HG03571 (cell line): ENCODE results near the gene VTN.
A peak's percentile ranks its signal among the peaks of the same experiment; 100 is the strongest.

ENCODE experiments used
- ATAC-seq: cut with Tn5 transposase; IDR thresholded peaks from one replicate; pipeline ENCODE4 v1.9.1; 2021; ENCODE audit not compliant: unreplicated experiment

Gene VTN, protein sequence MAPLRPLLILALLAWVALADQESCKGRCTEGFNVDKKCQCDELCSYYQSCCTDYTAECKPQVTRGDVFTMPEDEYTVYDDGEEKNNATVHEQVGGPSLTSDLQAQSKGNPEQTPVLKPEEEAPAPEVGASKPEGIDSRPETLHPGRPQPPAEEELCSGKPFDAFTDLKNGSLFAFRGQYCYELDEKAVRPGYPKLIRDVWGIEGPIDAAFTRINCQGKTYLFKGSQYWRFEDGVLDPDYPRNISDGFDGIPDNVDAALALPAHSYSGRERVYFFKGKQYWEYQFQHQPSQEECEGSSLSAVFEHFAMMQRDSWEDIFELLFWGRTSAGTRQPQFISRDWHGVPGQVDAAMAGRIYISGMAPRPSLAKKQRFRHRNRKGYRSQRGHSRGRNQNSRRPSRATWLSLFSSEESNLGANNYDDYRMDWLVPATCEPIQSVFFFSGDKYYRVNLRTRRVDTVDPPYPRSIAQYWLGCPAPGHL

GRCh38 chr17:28370035-28370743 is at the start of gene VTN:
Gene VTN (minus strand): TSS chr17:28370307. CDS start chr17:28370203, 104 bp downstream.
- no peak for ATAC-seq

DNA sequence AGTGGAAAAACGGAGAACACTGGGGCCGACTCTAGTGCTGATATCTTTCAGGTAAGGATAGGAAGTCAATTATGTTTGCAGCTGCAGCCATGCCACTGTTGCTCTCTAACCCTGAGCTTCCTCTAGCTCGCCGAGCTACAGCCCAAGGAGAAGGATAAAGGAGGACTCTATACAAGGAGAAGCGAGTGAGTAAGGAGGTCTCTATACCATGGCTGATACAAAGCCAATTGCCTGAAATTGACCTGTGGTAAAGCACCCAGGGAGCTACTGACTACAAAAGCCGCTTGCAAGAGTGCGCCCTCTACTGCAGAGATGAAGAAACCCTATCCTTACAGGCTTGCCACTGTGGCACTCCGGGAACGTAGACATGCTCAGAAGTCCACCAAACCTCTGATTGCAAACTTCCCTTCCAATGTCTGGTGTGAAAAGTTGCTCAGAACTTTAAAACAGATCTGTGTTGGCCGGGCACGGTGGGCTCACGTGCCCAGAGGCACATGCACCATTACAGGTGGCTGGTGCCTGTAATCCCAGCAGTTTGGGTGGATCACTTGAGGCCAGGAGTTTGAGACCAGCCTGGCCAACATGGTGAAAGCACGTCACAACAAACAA is 46.7 kb upstream of the VTN start:
- no peak for ATAC-seq

DNA sequence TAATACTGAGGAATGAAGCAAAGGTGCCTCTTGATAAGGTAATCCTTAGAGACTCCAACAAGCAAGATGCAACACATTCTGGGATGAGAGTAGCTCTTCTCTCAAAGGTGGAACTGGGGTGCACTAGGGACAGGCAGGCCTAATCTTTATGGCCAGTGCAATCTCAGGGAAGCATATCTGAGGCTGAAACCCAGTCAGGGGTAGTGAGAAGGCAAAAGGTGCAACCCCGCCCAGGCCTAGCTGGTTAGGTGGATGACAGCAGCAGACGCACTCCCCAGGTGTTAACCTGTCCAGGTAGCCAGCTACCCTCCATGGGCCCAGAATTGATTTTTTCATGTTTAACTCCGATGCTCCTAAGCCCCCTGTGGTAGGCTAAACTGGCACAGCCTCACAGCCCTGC is 45.8 kb upstream of the VTN start:
- ATAC-seq = no peak

DNA sequence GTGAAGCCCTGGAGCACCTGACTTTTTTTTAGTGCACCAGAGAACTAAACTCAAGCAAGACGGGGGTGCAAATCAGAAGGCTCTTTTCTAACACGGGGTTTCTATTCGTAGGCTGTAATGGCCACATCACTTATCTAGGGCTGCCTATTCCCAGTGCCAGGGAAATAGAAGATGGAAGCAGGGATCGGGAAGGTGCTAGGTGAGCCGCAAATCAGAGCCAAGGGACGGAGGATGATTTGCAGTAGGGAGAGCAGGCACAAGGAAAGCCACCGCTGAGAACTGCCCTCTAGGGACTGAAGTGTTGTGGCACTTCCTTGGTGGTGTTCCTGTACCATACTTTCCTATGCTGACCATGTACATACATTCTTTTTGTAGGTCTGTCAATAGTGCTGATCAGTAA is 43.7 kb upstream of the VTN start:
- no peak for ATAC-seq

- no peak for ATAC-seq
These were observed 42.0 kb upstream of the VTN start for GRCh38 chr17:28412099-28412498.

DNA sequence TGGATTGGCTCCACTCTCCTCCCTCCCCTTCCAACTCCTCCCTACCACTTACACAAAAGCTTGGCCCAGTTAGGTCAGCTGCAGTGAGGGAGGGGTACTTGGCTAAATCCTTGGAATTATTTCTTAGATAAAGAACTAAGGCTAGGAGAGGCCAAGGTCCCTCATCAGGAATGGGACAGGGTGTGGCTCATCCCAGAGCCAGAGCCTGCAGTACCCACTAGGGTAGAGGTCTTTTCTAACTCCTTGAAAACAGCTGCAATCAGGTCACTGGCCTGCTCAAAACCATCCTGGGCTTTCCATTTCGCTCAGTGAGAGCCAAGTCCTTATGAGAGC is 37.8 kb upstream of the VTN start:
- no peak for ATAC-seq

DNA sequence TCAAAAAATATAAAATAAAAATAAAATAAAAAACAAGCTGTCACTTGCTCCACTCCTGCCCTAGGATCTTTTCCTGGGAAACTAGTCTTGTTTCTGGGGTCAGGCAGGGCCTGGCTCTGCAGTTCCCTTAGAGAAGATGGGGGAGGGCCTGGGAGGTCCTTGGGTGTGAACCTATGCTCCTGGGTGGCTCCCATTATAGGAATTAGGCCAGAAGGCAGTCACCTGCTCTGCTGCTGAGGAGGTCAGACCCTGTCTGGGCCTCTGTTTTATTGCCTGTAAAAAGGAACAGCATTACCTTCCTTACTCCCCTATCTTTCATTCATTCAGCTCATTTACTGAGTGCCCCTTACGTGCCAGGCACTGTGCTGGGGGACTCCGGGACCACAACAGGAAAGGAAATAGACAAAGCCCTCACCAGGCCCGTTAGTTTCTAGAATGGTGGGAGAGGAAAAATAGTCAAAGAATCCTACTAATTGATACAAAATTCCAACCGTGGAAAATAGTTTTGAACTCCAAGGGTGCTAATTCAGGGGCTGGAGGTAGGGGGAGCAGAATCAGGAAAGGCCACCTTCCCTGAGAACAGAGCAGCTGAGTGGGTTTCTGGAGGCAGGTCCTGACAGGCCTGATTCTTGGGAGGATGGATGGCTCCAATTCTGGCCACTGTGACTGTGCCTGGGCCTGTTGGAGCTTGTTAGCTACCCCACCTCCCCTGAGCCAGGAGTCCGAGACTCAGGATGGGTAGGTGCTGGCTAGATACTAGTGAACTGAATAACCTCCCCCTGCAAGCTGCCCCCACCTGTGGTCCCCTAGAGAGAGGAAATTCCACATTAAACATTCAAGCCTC is 37.2 kb upstream of the VTN start:
- ATAC-seq = no peak

GRCh38 chr17:28406473-28406814 is 36.3 kb upstream of the VTN start:
- no peak for ATAC-seq

DNA sequence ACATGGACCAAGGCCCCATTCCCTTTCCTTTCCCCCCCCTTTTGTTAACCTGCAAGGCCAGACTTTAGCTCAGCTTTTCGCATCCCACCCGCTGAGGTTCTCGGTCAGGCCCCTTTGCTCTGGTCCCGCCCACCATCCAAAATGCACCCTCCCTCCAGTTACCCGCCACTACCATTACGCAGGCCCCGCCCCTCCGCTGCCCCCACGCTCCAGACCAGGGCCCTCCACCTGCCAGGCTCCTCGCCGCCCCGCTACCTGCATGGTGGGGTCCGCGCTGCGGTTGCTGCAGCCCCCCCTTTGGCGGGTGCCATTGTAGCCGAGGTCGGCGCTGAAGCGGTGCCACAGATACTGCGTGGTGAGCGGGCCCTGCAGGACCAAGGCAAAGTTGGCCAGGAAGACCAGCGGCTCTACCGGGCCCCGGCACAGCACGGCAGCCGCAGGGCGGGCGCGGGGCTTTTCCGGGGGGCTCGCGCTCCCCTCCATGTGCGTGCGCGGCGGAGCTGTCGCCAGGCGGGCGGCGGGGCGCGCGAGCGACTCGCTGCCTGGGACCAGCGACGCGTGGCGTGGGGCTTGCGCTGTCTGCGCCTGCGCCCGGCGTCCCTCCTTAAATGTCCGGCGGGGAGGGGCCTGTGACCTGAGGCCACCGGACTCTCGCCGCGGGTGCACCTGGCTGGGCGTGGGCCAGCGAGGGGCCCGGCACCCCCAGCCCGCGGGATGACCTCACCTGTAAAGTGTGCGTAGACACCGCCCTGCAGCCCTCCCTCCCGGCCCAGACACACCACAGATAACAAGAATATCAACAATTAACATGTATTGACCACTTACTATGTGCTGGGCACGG is 35.7 kb upstream of the VTN start, which contains the start of gene SLC46A1:
Gene SLC46A1 (minus strand): TSS at position 581 of the 841 bp plus-strand sequence. CDS start 98 bp downstream, at position 483.
- ATAC-seq = peak; percentile 51

DNA sequence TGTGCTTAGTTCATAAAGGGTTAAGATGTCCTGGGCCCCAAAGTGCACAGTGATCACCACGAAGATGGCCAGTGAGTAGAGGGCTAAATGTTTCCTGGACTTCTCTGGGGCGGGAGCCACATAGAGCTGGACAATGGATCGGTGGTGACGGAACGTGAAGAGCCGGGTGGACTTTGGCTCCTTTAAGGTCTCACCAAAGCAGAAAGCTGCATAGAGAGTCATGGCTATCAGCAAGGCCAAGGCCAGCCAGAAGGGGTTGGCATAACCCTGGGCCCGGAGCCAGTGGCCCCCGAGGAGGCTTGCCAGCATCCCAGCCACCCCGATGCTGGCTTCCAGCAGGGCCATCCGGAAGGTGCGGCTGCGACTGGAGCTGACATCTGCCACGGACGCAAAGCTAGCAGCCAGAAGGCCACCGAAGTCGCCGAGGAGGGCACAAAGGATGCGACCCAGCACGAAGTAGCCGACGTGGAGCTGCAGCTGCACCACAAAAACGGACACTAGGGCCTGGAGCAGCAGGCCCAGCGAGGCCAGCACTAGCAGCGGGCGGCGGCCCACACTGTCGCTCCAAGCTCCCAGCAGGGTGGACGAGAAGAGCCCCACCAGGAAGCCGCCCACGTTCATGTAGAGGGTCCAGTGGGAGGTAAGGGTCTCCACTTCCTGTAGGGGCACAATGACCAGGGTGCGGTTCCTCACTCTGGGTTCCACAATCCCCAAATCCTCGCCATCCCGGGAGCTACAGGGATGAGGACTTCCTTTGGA is 34.9 kb upstream of the VTN start:
- no peak for ATAC-seq

DNA sequence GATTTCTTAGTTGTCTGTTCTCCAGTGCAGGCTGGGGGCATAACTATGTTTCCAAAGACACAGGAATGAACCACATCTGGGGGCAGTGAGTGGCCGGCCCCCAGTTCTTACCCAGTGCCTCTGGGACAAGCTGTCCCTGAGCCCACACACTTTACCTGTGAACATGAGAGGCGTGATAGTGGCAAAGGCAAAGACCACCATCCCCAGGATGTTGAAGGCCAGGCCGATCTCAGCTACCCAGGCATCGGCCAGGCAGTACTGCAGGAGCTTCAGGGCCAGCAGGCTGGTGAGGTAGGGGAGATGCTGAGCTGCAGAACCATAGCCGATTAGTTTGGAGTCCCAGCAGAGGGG is 34.3 kb upstream of the VTN start:
- ATAC-seq = no peak

DNA sequence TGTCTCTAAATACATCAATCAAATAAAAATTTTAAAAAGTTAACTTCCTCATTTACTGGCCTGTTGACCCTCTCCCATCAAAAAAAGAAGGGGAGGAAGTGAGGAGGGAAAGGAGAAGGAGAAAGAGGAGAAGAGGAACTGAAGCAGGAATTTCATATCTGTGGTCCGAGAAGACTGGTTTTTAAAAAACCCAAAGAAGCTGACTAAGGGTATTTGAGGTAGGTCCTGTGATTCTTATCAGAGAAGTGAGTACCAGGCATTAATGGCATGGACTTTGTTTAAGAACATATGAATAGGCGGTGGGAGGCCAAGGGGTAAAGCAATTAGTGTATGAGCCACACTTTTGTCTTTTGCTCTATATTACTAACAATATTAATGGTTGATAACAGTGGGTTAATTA is 33.9 kb upstream of the VTN start:
- no peak for ATAC-seq

- ATAC-seq = no peak
These were observed 32.7 kb upstream of the VTN start for GRCh38 chr17:28402844-28403243.

DNA sequence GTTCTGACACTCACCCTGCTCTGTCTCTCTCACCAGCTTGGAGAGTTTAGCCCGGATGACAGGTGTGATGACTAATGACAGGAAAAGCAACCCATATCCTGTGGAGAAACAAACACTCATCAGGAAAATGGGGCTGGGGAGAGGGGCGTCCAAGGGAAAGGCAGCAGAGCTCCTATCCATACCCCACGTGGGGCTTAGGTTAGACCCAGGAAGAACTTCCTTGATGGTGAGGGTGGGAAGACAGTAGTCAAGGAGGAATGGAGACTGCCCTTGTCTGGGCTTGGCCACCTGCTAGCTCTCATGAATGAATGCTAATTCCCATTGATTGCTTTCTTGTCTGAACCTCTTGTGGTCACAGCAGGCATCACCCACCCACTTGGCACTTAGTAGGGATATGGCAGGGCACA is 32.1 kb upstream of the VTN start:
- no peak for ATAC-seq

DNA sequence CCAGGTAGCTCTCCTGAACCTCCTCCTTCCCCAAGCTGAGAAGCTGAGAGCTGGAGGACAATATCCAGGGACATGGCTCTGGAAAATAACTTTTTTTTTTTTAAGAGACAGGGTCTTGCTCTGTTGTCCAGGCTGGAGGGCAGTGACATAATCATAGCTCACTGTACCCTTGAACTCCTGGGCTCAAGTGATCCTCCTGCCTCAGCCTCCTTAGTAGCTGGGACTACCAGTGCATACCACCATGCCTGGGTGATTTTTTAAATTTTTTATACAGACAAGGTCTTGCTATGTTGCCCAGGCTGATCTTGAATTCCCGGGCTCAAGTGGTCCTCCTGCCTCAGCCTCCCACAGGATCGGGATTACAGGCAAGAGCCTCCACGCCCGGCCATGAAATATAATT is 29.7 kb upstream of the VTN start:
- no peak for ATAC-seq

- no peak for ATAC-seq
These were observed 28.3 kb upstream of the VTN start for GRCh38 chr17:28398280-28398981.

- ATAC-seq = no peak
These were observed 27.7 kb upstream of the VTN start for GRCh38 chr17:28397687-28398279.

DNA sequence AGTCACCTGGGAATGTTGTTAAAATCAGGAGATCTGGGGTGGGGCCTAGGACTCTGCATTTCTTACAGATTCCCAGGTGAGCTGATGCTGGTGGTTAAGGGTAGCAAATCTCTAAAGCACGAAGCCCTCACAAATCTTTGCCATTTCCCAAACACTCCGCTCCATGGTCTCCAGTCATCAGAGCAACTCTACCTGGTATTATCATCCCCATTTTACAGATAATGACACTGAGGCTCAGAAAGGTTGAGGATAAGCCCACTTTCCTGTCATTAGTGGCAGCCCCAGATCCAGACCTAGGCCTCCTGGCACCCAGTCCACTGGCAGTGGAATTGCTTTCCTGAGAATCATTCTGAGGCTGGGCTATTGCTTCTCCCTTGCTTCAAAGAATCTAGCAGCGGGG is 27.2 kb upstream of the VTN start:
- ATAC-seq = no peak
